Measurements from ENCODE around the gene OBI1. TPM values are rescaled to one million over a fixed set of nuclear protein-coding genes. Genes with fewer than 3 reads are reported as not detected.

The OBI1 gene
- total and polyA plus RNA-seq, 9 of the 15 experiments (the other 6 are each of a cell fraction or from before 2014, with no cell fraction given) = 8.7 to 18.4 (median 14.2) TPM

DNA sequence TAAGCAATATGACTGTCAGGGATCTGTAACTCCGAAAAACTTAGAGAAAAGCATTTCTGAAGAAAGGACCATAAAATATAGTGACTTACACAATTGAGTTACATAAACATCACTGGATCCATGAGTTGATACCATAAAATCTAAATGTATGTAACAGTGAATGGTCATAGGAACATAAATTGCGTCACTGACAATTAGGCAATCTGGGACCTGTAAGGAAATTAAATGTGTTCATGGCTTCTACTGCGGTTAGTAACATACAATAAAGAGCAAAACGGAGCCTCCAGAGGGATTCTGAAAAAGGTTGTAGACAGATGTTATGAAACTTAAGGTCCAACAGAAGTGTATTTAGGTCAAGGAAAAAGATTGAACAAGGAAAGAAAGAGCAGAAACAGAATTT, 82.7 kb downstream of the OBI1 start:
- in situ Hi-C loops (cut with MboI) = no loop called here
- no peaks in the 10 kb centered on the region for H3K4me1 ChIP-seq (replicated peaks in 1 of 2; ENCODE audit: control insufficient read depth in 2 of 2, insufficient read depth in 2 of 2, low read length in 2 of 2)
- 0% methylated on average over 4 of the region's 4 CpGs for WGBS (ENCODE audit: insufficient coverage, low coverage, missing lambda C conversion rate)
- TF ChIP-seq ZNF830 (CRISPR knock-in tag; IDR thresholded peaks at IDR 0.05) (no peak), MAFG (tag; conservative IDR thresholded peaks at IDR 0.05) (no peak), ZNF121 (CRISPR knock-in tag; conservative IDR thresholded peaks at IDR 0.05) (no peak), SMARCE1 (IDR thresholded peaks at IDR 0.05) (no peak), ZNF124 (CRISPR knock-in tag; IDR thresholded peaks at IDR 0.05) (no peak), SNIP1 (IDR thresholded peaks at IDR 0.05; ENCODE audit: low read depth) (no peak), WHSC1 (IDR thresholded peaks at IDR 0.05; ENCODE audit: low read length) (no peak), ARID1B (IDR thresholded peaks at IDR 0.05) (no peak), ZC3H8 (IDR thresholded peaks at IDR 0.05) (no peak), CC2D1A (IDR thresholded peaks at IDR 0.05) (no peak), COPS2 (conservative IDR thresholded peaks at IDR 0.05) (no peak)
- TF ChIP-seq, protein P1, sequence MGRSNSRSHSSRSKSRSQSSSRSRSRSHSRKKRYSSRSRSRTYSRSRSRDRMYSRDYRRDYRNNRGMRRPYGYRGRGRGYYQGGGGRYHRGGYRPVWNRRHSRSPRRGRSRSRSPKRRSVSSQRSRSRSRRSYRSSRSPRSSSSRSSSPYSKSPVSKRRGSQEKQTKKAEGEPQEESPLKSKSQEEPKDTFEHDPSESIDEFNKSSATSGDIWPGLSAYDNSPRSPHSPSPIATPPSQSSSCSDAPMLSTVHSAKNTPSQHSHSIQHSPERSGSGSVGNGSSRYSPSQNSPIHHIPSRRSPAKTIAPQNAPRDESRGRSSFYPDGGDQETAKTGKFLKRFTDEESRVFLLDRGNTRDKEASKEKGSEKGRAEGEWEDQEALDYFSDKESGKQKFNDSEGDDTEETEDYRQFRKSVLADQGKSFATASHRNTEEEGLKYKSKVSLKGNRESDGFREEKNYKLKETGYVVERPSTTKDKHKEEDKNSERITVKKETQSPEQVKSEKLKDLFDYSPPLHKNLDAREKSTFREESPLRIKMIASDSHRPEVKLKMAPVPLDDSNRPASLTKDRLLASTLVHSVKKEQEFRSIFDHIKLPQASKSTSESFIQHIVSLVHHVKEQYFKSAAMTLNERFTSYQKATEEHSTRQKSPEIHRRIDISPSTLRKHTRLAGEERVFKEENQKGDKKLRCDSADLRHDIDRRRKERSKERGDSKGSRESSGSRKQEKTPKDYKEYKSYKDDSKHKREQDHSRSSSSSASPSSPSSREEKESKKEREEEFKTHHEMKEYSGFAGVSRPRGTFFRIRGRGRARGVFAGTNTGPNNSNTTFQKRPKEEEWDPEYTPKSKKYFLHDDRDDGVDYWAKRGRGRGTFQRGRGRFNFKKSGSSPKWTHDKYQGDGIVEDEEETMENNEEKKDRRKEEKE (IDR thresholded peaks at IDR 0.05; ENCODE audit: borderline replicate concordance in 1 of 2, control insufficient read depth in 1 of 2, low read depth in 2 of 2, low read length in 1 of 2) = no peak
- TF ChIP-seq, protein P2, sequence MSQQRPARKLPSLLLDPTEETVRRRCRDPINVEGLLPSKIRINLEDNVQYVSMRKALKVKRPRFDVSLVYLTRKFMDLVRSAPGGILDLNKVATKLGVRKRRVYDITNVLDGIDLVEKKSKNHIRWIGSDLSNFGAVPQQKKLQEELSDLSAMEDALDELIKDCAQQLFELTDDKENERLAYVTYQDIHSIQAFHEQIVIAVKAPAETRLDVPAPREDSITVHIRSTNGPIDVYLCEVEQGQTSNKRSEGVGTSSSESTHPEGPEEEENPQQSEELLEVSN (IDR thresholded peaks at IDR 0.05; ENCODE audit: borderline replicate concordance in 1 of 2, extremely low read depth in 1 of 2, insufficient read depth in 1 of 2, insufficient read length in 1 of 2, low read depth in 1 of 2, low read length in 1 of 2, poor library complexity in 1 of 2, severe bottlenecking in 1 of 2) = no peak
- TF ChIP-seq, protein P3, sequence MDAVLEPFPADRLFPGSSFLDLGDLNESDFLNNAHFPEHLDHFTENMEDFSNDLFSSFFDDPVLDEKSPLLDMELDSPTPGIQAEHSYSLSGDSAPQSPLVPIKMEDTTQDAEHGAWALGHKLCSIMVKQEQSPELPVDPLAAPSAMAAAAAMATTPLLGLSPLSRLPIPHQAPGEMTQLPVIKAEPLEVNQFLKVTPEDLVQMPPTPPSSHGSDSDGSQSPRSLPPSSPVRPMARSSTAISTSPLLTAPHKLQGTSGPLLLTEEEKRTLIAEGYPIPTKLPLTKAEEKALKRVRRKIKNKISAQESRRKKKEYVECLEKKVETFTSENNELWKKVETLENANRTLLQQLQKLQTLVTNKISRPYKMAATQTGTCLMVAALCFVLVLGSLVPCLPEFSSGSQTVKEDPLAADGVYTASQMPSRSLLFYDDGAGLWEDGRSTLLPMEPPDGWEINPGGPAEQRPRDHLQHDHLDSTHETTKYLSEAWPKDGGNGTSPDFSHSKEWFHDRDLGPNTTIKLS (IDR thresholded peaks at IDR 0.05; ENCODE audit: borderline replicate concordance, low read depth) = no peak
- TF ChIP-seq, protein P4, sequence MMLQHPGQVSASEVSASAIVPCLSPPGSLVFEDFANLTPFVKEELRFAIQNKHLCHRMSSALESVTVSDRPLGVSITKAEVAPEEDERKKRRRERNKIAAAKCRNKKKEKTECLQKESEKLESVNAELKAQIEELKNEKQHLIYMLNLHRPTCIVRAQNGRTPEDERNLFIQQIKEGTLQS (IDR thresholded peaks at IDR 0.05) = no peak
- TF ChIP-seq, protein P4 (CRISPR knock-in tag; conservative IDR thresholded peaks at IDR 0.05) = no peak

More for the DNA sequence above, 82.7 kb downstream of the OBI1 start:
- Histone ChIP-seq H3K27me3 (ENCODE audit: control insufficient read depth in 2 of 2, insufficient read depth in 2 of 2, low read length in 2 of 2) (no peaks in the 10 kb centered on the region), H3K9ac (ENCODE audit: insufficient read depth in 1 of 2, low read depth in 2 of 2, low read length in 2 of 2) (no peak overlapping the region), H4K20me1 (replicated peaks; ENCODE audit: control insufficient read depth, insufficient read depth, low read length) (no peaks in the 10 kb centered on the region), H3K27ac (ENCODE audit: extremely low read depth, low read depth, low read length) (no peak overlapping the region), H3K4me3 (no peak overlapping the region), H3K79me2 (ENCODE audit: control insufficient read depth, insufficient read depth, low read length) (no peaks in the 10 kb centered on the region), H3K9me1 (ENCODE audit: control insufficient read depth, insufficient read depth, low read length) (no peaks in the 10 kb centered on the region), H3K9me3 (replicated peaks; ENCODE audit: control insufficient read depth, insufficient read depth, low read depth, low read length) (no peaks in the 10 kb centered on the region), H3K4me2 (ENCODE audit: insufficient read depth, low read length) (no peak overlapping the region), H2AFZ (ENCODE audit: low read depth, low read length) (no peak overlapping the region), H3K36me3 (ENCODE audit: control insufficient read depth, insufficient read depth, low read length) (no peaks in the 10 kb centered on the region)
- ATAC-seq = no peak
- no peak for FAIRE-seq
- ChIA-PET CTCF (ENCODE audit: low intra/inter-chr PET ratio) (no interaction called here), POLR2A (no interaction called here)
- no peak for DNase-seq (ENCODE audit: extremely low read depth in 1 of 4, low spot score in 3 of 4)
- BruUV-seq (replicated peaks) = no TSS peak
- intact Hi-C loops (cut with micrococcal nuclease) = no loop called here

Data from K562 (cell line).